Measurements from ENCODE around the gene BFSP1.

DNA sequence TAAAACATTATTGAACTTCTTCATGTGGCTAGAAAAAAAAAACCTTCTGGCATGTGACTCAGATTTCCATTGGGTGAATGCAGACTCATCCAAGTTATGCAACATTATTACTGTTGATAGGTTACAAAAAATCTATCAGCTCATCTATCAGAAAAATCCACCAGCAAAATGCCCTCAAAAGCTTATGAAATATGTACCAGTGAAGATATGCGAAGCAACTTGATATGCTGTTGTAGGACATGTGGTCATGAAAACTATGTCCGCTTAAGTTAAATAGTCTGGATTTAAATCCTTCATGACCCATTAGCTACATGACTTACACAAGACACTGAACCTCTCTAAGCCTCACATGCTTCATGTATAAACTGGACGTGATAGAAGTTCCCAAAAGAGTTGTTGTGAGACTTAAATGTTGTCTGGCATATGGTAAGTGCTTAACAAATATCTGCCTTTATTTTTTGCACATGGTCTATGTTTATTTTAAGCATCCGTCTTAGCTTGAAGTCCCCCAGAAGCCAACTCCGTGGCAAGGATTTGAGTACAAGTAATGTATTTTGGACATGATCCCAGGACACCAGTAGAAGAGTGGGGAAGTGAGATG is 12.5 kb upstream of the BFSP1 start:
- TF ChIP-seq, protein P1, sequence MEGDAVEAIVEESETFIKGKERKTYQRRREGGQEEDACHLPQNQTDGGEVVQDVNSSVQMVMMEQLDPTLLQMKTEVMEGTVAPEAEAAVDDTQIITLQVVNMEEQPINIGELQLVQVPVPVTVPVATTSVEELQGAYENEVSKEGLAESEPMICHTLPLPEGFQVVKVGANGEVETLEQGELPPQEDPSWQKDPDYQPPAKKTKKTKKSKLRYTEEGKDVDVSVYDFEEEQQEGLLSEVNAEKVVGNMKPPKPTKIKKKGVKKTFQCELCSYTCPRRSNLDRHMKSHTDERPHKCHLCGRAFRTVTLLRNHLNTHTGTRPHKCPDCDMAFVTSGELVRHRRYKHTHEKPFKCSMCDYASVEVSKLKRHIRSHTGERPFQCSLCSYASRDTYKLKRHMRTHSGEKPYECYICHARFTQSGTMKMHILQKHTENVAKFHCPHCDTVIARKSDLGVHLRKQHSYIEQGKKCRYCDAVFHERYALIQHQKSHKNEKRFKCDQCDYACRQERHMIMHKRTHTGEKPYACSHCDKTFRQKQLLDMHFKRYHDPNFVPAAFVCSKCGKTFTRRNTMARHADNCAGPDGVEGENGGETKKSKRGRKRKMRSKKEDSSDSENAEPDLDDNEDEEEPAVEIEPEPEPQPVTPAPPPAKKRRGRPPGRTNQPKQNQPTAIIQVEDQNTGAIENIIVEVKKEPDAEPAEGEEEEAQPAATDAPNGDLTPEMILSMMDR (IDR thresholded peaks at IDR 0.05; ENCODE audit: insufficient read depth, low read depth, low read length): no peak
- no peak for TF ChIP-seq EZH2 (IDR thresholded peaks at IDR 0.05; ENCODE audit: insufficient read depth, low read length)

Data from astrocyte (in vitro differentiated cells and primary cell).